ENCODE data around the gene MMAA.
A peak's percentile ranks its signal among the peaks of the same experiment; 100 is the strongest.
"Not testable (repeated sequence)": the region's sequence is repeated elsewhere in the genome, so short reads cannot be mapped to it uniquely, and the experiment has no call there.

MMAA gene

GRCh38 chr4:145618932-145619638 is at the start of gene MMAA:
Gene MMAA (plus strand): TSS chr4:145619385. CDS start chr4:145639140, 19,755 bp downstream.
- Mint-ChIP-seq H3K9me3 (peaks cover 2% of the 10 kb centered on the region), H3K27me3 (no peaks in the 10 kb centered on the region), H3K4me3 (peak within 1 kb of the TSS; percentile 97), H3K27ac (peak within 1 kb of the TSS; percentile 98), H3K36me3 (peaks cover 4% of the 10 kb centered on the region), H3K4me1 (peaks cover 15% of the 10 kb centered on the region)
- DNase-seq (ENCODE audit: low spot score in 2 of 2), result peak; percentile 92
- peak; percentile 95 for ATAC-seq (ENCODE audit: low read depth)

- peaks cover 13% of the 10 kb centered on the region for H3K27me3 Mint-ChIP-seq
- H3K27ac Mint-ChIP-seq; H3K9me3 Mint-ChIP-seq; H3K4me1 Mint-ChIP-seq; H3K36me3 Mint-ChIP-seq; DNase-seq (ENCODE audit: low spot score in 2 of 2); H3K4me3 Mint-ChIP-seq; ATAC-seq (ENCODE audit: low read depth): not testable (repeated sequence)
Measured at GRCh38 chr4:145574546-145574945, 44.6 kb upstream of the MMAA start.

DNA sequence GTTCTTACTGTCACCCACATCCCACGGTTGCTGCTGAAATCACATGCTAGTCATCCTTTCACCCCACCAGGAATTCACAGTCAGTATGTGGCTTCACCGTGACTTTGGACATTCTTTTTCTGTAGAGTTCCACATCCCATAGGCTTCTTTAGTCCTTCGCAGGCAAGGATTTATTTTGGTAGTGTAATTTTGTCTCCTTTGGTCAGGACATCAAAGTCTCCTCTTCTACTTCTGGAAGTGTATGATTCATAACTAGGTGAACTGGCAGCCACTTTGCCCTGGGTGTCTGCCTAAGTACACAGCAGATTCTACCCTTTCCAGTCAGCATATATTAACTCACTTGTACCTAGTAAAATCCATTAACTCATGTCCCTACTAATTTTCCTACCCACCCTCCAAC is 38.3 kb upstream of the MMAA start:
- DNase-seq (ENCODE audit: low spot score in 2 of 2), result no peak
- no peak overlapping the region for H3K4me3 Mint-ChIP-seq
- H3K9me3 Mint-ChIP-seq, result peaks cover 2% of the 10 kb centered on the region
- H3K4me1 Mint-ChIP-seq, result no peaks in the 10 kb centered on the region
- no peaks in the 10 kb centered on the region for H3K36me3 Mint-ChIP-seq
- peaks cover 7% of the 10 kb centered on the region for H3K27me3 Mint-ChIP-seq
- H3K27ac Mint-ChIP-seq, result no peak overlapping the region
- no peak for ATAC-seq (ENCODE audit: low read depth)

DNA sequence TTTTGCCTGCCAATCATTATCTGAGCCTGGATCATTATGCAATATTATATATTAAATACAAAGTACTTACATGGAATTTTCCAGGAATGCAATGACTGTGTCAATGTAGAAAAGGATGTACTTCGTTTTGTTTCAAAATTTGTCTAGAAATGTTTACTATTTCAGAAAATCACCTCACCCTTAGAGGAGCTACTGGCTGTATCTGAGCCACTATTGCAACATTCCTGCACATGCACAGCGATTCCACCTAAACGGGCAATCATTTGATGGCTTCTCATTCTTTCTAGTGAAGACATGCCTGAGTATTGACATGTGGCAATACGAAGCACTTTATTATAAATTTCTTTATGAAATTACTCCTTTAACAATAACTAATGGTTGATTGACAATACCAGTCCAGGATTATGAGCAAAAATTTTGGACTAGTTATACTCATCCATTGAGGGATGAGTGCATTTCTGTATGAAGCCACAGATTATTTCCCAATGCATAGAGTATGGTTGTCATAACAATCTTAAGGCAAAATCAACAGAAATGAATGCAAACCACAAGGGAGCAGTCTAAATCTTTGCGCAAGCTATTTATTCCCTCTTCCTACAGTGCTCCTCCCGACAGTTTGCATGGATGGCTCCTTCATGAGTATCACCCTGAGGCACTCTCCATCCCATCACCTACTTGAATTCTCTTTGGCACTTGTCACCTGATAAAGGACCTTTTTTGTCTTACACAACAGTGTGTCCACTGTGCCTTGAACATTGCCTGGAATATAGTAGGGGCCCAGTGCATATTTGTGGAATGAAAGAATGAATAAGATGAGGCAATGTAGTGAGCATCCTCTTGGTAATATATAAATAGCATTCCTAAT is 35.8 kb upstream of the MMAA start:
- no peak for ATAC-seq (ENCODE audit: low read depth)
- DNase-seq (ENCODE audit: low spot score in 2 of 2), result no peak
- Mint-ChIP-seq H3K4me3 (no peak overlapping the region), H3K36me3 (no peaks in the 10 kb centered on the region), H3K27ac (no peak overlapping the region), H3K4me1 (no peaks in the 10 kb centered on the region), H3K27me3 (peaks cover 10% of the 10 kb centered on the region), H3K9me3 (peaks cover 2% of the 10 kb centered on the region)

GRCh38 chr4:145587088-145587754 is 32.0 kb upstream of the MMAA start:
- ATAC-seq (ENCODE audit: low read depth), result no peak
- Mint-ChIP-seq H3K27me3 (peaks cover 12% of the 10 kb centered on the region), H3K36me3 (no peaks in the 10 kb centered on the region), H3K9me3 (no peaks in the 10 kb centered on the region), H3K27ac (no peak overlapping the region), H3K4me3 (no peak overlapping the region), H3K4me1 (no peaks in the 10 kb centered on the region)
- DNase-seq (ENCODE audit: low spot score in 2 of 2), result no peak

GRCh38 chr4:145589381-145589780 is 29.8 kb upstream of the MMAA start:
- H3K4me3 Mint-ChIP-seq; H3K9me3 Mint-ChIP-seq; H3K27me3 Mint-ChIP-seq; ATAC-seq (ENCODE audit: low read depth); DNase-seq (ENCODE audit: low spot score in 2 of 2); H3K27ac Mint-ChIP-seq; H3K36me3 Mint-ChIP-seq; H3K4me1 Mint-ChIP-seq: not testable (repeated sequence)

DNA sequence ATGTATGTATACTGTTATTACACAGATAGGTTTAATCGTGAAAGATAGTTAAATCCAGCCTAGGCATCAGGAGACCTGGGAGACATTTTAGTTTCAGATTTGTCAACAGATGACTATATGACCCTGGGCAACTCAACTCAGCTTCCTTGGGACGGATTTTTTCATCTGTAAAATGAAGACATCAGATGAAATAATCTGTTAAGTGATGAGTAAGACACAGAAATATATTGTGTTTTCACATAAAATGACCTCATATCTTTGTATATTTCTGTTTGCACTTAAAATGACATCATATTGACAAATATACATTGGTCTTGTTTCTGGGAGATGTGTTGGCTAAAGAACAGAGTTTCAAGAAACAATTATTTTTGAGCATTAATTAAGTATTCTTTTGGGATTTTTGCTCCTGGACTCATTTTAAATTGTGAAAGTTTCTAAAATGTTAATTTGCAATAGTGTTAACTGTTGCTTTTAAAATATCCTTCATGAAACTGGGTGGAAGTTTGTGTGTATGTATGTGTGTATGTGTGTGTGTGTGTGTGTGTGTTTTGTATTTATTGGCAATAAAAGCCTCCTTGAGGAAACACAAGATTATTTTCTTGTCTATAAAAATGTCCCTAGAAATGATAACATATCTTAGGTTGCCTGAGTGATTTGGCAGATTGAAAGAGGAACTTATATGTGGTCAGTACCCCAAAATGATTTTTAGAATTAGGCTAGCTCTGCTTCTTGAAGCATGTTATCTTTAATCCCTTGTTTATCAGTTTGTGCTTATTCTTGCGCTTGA is 29.1 kb upstream of the MMAA start:
- Mint-ChIP-seq H3K27me3 (peaks cover 12% of the 10 kb centered on the region), H3K27ac (no peak overlapping the region), H3K4me1 (no peaks in the 10 kb centered on the region), H3K4me3 (no peak overlapping the region), H3K9me3 (no peaks in the 10 kb centered on the region), H3K36me3 (no peaks in the 10 kb centered on the region)
- no peak for ATAC-seq (ENCODE audit: low read depth)
- DNase-seq (ENCODE audit: low spot score in 2 of 2), result no peak

DNA sequence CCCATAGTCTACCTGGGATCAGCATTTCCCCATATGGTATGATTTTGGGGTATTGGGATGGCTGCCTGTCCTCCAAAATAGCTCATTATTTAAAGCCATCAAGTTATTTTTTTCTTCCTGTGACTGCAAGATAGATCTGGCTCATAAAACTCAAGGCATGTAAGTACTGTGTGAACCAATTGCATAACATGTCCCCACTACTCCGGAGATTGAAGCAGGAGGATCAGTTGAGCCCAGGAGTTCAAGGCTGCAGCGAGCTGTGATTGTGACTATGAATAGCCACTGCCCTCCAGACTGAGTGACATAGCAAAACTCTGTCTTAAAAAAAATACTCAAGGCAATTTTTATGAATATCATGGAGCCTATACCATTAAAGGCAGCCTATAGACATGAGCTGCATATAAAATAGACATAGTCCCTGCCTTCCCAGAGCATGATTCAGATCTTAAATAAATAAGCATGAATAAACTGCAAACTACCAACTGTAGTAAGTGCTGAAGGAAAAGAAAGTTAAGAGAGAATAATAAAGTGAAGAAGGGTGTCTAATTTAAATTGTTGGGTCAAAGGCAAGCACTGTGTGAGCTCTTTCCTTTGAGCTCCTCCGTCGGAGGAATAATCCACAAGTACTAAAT is 16.9 kb upstream of the MMAA start:
- H3K4me1 Mint-ChIP-seq, result no peaks in the 10 kb centered on the region
- no peak for ATAC-seq (ENCODE audit: low read depth)
- peaks cover 14% of the 10 kb centered on the region for H3K27me3 Mint-ChIP-seq
- H3K4me3 Mint-ChIP-seq, result no peak overlapping the region
- peaks cover 3% of the 10 kb centered on the region for H3K36me3 Mint-ChIP-seq
- no peak for DNase-seq (ENCODE audit: low spot score in 2 of 2)
- peaks cover 9% of the 10 kb centered on the region for H3K9me3 Mint-ChIP-seq
- no peak overlapping the region for H3K27ac Mint-ChIP-seq

DNA sequence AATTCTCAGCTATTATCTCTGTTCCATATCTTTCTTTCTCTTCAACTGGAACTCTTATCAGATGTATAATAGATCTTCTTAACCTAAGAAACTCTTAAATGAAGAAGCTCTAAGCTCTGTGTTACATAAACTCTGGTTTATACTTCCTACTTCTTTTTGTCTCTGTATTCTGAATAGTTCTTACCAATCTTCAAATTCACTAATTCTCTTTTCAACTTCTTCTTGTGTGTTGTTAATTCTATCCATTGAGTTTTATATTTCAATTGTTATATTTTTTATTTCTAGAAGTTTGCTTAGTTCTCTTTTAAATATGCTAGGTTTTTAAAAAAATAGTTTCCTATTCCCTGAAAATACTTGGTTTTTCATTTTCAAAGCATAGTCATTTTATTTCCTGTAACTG is 13.2 kb upstream of the MMAA start:
- no peak for DNase-seq (ENCODE audit: low spot score in 2 of 2)

GRCh38 chr4:145609481-145610427 is 9.4 kb upstream of the MMAA start:
- Mint-ChIP-seq H3K4me3 (no peak overlapping the region), H3K27ac (no peak overlapping the region), H3K4me1 (no peaks in the 10 kb centered on the region), H3K27me3 (peaks cover 2% of the 10 kb centered on the region), H3K9me3 (peaks cover 9% of the 10 kb centered on the region), H3K36me3 (peaks cover 3% of the 10 kb centered on the region)
- DNase-seq (ENCODE audit: low spot score in 2 of 2) (peak; percentile 44 to 55), ATAC-seq (ENCODE audit: low read depth) (peak; percentile 75)

More for the DNA sequence above, 13.2 kb upstream of the MMAA start:
- peaks cover 7% of the 10 kb centered on the region for H3K27me3 Mint-ChIP-seq
- H3K9me3 Mint-ChIP-seq, result peaks cover 9% of the 10 kb centered on the region
- no peak for ATAC-seq (ENCODE audit: low read depth)
- H3K4me1 Mint-ChIP-seq, result no peaks in the 10 kb centered on the region
- peaks cover 3% of the 10 kb centered on the region for H3K36me3 Mint-ChIP-seq
- H3K4me3 Mint-ChIP-seq, result no peak overlapping the region
- no peak overlapping the region for H3K27ac Mint-ChIP-seq

DNA sequence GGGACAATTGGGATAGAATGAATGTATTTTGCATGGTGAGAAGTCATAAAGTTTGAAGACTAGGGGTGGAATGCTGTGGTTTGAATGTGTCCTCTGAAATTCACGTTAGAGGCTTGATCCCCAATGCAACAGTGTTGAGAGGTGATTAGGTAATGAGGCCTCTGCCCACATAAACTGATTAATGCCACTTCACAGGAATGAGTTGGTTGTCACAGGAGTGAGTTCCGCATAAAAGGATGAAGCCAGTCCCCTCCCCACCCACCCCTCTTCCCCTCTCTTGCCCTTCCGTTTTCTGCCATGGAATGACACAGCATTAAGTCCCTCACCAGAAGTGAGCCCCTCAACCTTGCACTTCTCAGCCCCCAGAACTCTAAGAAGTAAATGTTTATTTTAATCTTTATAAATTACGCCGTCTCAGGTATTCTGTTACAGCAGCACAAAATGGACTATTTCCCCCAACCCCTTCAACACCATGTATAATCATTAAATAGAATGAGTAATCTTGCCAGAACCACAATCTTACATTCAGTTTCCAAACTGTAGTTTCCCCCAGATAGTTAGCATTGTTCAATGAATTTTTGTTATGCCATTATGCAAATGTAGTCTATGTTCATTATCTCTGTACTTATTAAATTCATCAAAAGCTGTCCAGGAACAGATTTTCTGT is 5.5 kb upstream of the MMAA start:
- Mint-ChIP-seq H3K27me3 (no peaks in the 10 kb centered on the region), H3K36me3 (no peaks in the 10 kb centered on the region), H3K4me3 (no peak overlapping the region), H3K27ac (no peak overlapping the region), H3K9me3 (no peaks in the 10 kb centered on the region), H3K4me1 (peaks cover 5% of the 10 kb centered on the region)
- DNase-seq (ENCODE audit: low spot score in 2 of 2), result no peak
- ATAC-seq (ENCODE audit: low read depth), result no peak

DNA sequence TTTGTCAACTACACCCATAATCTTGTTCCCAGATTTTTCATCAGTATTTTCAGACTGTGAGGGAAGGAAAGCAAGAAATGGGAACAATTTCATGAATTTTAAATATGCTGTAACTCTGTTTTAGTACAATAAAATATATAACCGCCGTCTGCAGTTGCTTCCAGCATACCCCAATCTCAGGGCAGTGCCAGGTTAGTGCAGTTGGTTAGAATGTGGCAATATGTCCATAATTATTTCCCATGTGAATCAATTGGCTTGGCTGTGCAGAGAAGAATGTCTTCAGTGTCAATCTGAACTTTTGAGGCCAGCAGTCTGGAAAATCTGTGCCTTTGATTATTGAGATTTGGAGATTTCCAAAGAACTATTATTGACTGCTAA is 5.0 kb upstream of the MMAA start:
- H3K27ac Mint-ChIP-seq, result no peak overlapping the region
- peaks cover 5% of the 10 kb centered on the region for H3K4me1 Mint-ChIP-seq
- DNase-seq (ENCODE audit: low spot score in 2 of 2) (no peak), ATAC-seq (ENCODE audit: low read depth) (no peak)
- H3K27me3 Mint-ChIP-seq, result no peaks in the 10 kb centered on the region
- no peaks in the 10 kb centered on the region for H3K36me3 Mint-ChIP-seq
- no peak overlapping the region for H3K4me3 Mint-ChIP-seq
- H3K9me3 Mint-ChIP-seq, result no peaks in the 10 kb centered on the region

All from memory B cell (primary cell).